K562 (cell line): ENCODE results near the gene TMEM222. TPM values are rescaled to one million over a fixed set of nuclear protein-coding genes. Genes with fewer than 3 reads are reported as not detected.

Experiments used
- BRD4 ChIP-seq: fragments of 200-600 bp; sonication (generic); IDR thresholded peaks from 2 replicates; pipeline ENCODE4 v1.6.1; 2017; ENCODE audit warnings: inconsistent platforms
- CHD2 ChIP-seq: IDR thresholded peaks from 2 replicates; pipeline ENCODE4 v1.6.1; 2011; ENCODE audit warnings: low read depth, low read length
- CREB1 ChIP-seq, 2 experiments: sonication (generic) in 1 of 2; formaldehyde crosslinking in 1 of 2; IDR thresholded peaks; 2 replicates each; pipeline versions ENCODE4 v1.6.1 to v1.8.0; 2012 to 2022; ENCODE audit warnings: inconsistent platforms in 1 of 2, mild to moderate bottlenecking in 1 of 2, missing genetic modification reagents in 1 of 2, moderate library complexity in 1 of 2
- HMGN3 ChIP-seq: IDR thresholded peaks from 2 replicates; pipeline ENCODE4 v1.6.1; 2011; ENCODE audit warnings: borderline replicate concordance, low read depth, mild to moderate bottlenecking, mixed read lengths, low read length; ENCODE audit not compliant: insufficient read length; ENCODE audit errors: extremely low read depth
- HNRNPL ChIP-seq: fragments of 200-400 bp; formaldehyde crosslinking; IDR thresholded peaks from 2 replicates; pipeline ENCODE4 v1.6.1; 2017; ENCODE audit warnings: low read depth, mild to moderate bottlenecking, low read length
- MCM2 ChIP-seq: fragments of 450-650 bp; IDR thresholded peaks from 2 replicates; pipeline ENCODE4 v1.6.1; 2017; ENCODE audit warnings: low read depth, mild to moderate bottlenecking
- MECOM ChIP-seq: fragments of 250-450 bp; sonication (Bioruptor Pico); IDR thresholded peaks from 2 replicates; pipeline ENCODE4 v1.8.0; 2022; ENCODE audit warnings: inconsistent platforms
- NR2C1 ChIP-seq, 2 experiments: fragments of 450-650 bp; IDR thresholded peaks; 2 replicates each; pipeline ENCODE4 v1.6.1; 2017; ENCODE audit warnings: mild to moderate bottlenecking in 2 of 2, antibody characterized with exemption in 1 of 2, inconsistent platforms in 1 of 2, missing compliant biosample characterization in 1 of 2, missing genetic modification characterization in 1 of 2
- RBFOX2 ChIP-seq: fragments of 200-400 bp; formaldehyde crosslinking; IDR thresholded peaks from 2 replicates; pipeline ENCODE4 v1.6.1; 2017; ENCODE audit warnings: low read depth, mild to moderate bottlenecking, low read length, moderate library complexity
- RFX7 ChIP-seq: fragments of 250-450 bp; sonication (Bioruptor Pico); IDR thresholded peaks from 2 replicates; pipeline ENCODE4 v1.5.1; 2021; ENCODE audit warnings: mild to moderate bottlenecking
- SAFB ChIP-seq: fragments of 200-400 bp; formaldehyde crosslinking; IDR thresholded peaks from 2 replicates; pipeline ENCODE4 v1.6.1; 2017; ENCODE audit warnings: low read depth, low read length, borderline replicate concordance
- TAL1 ChIP-seq: fragments of 450-650 bp; IDR thresholded peaks from 2 replicates; pipeline ENCODE4 v1.6.1; 2016; ENCODE audit warnings: mild to moderate bottlenecking
- ZC3H4 ChIP-seq: sonication (generic); formaldehyde crosslinking; IDR thresholded peaks from 2 replicates; pipeline ENCODE4 v1.9.0; 2021; ENCODE audit warnings: missing genetic modification reagents, borderline replicate concordance
- ZNF589 ChIP-seq: fragments of 200-800 bp; sonication (Bioruptor generic); IDR thresholded peaks from 2 replicates; pipeline ENCODE4 v1.6.1; 2016; ENCODE audit warnings: low read depth, missing genetic modification characterization, missing compliant biosample characterization
- polyA plus RNA-seq, 8 experiments: library from polyadenylated mRNA; depleted of rRNA in 4 of 8; stranded (reverse) in 5 of 8; unstranded in 3 of 8; fragments of >200 nt; fragmentation: Nextera tagmentation in 2 of 8; fragmentation: Illumina TruSeq in 1 of 8; extraction: Ambion mirVana in 2 of 8; extraction: Trizol in 1 of 8; gene quantifications; 2 replicates each; pipeline versions ENCODE4 v1.2.1 to v1.2.3, GENCODE V29; 2011 to 2014; ENCODE audit warnings: inconsistent platforms in 1 of 8, missing spikeins in 1 of 8
- total RNA-seq, 7 experiments: library from RNA; depleted of rRNA in 6 of 7; stranded (reverse); fragments of >200 nt in 6 of 7; fragmentation: Illumina TruSeq in 2 of 7; extraction: Trizol in 2 of 7; gene quantifications; 2 replicates each; pipeline versions ENCODE4 v1.2.1 to v1.2.3, GENCODE V29; 2011 to 2021; ENCODE audit warnings: low replicate concordance in 1 of 7
- TF ChIP-seq, protein P1 (sequence below): fragments of 450-650 bp; IDR thresholded peaks from 2 replicates; pipeline ENCODE4 v1.6.1; 2016
- TF ChIP-seq, protein P2 (sequence below): sonication (generic); formaldehyde crosslinking; IDR thresholded peaks from 2 replicates; pipeline ENCODE4 v1.8.1; 2023; ENCODE audit warnings: mild to moderate bottlenecking, missing genetic modification reagents
- TF ChIP-seq, protein P3 (sequence below), 2 experiments: fragments of 450-650 bp in 1 of 2; sonication (generic) in 1 of 2; formaldehyde crosslinking in 1 of 2; IDR thresholded peaks in 1 of 2; conservative IDR thresholded peaks in 1 of 2; 2 replicates each; pipeline versions ENCODE4 v1.6.1 to v1.8.1; 2016 to 2023; ENCODE audit warnings: mild to moderate bottlenecking in 2 of 2, moderate library complexity in 2 of 2, inconsistent platforms in 1 of 2, missing genetic modification reagents in 1 of 2
- TF ChIP-seq, protein P4 (sequence below): fragments of 250-450 bp; sonication (Bioruptor Pico); IDR thresholded peaks from 2 replicates; pipeline ENCODE4 v1.5.0; 2020; ENCODE audit warnings: mild to moderate bottlenecking
- TF ChIP-seq, protein P5 (sequence below): sonication (generic); formaldehyde crosslinking; IDR thresholded peaks from 2 replicates; pipeline ENCODE4 v1.8.1; 2023; ENCODE audit warnings: mild to moderate bottlenecking, missing genetic modification reagents

Gene TMEM222
- total and polyA plus RNA-seq, 9 of the 15 experiments (the other 6 are each of a cell fraction or from before 2014, with no cell fraction given): 6.9 to 48.0 (median 32.8) TPM

DNA sequence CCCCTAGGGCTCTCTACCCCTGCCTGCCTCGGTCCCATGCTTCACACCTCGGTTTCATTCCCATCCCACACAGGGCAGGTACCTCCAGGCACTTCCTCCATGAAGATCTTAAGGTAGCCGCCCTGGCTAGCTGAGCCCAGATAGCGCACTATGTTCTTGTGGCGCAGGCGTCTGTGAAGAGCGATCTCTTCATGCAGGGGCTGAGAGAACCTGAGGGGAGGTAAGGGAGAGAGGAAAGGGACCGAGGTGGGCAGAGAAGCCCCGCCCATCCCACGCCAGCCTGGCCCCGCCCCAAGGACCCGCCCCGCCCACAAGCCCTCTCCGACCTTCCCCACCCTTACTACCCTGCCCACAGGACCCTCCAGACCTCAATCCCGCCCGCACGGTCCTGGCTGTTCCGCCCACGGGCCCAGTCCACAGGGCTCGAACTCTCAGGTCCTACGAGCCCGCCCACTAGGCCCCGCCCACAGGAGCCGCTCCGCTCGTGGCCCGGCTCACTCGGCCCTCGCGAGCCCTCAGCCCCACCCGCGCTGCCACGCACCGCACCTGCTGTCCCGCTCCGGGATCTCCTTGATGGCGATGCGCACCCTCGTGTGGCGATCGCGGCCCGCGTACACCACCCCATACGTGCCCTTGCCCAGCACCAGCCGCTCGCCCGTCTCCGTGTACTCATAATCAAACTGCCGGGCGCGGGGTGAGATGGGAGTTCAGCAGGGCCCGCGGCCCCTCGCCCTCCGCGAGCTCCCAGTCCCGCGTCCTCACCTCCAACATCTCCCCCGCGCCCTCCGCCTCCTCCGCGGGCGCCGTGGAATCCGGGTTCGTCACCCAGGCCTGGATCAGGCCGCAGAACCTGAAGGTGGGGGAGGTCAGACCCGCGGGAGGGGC, 38.4 kb downstream of the TMEM222 start (continued):
- TF ChIP-seq, protein P1, sequence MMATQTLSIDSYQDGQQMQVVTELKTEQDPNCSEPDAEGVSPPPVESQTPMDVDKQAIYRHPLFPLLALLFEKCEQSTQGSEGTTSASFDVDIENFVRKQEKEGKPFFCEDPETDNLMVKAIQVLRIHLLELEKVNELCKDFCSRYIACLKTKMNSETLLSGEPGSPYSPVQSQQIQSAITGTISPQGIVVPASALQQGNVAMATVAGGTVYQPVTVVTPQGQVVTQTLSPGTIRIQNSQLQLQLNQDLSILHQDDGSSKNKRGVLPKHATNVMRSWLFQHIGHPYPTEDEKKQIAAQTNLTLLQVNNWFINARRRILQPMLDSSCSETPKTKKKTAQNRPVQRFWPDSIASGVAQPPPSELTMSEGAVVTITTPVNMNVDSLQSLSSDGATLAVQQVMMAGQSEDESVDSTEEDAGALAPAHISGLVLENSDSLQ: no peak
- peak; percentile 88 for TF ChIP-seq SAFB
- TF ChIP-seq BRD4: no peak
- TF ChIP-seq MECOM (CRISPR knock-in tag): no peak
- TF ChIP-seq, protein P2, sequence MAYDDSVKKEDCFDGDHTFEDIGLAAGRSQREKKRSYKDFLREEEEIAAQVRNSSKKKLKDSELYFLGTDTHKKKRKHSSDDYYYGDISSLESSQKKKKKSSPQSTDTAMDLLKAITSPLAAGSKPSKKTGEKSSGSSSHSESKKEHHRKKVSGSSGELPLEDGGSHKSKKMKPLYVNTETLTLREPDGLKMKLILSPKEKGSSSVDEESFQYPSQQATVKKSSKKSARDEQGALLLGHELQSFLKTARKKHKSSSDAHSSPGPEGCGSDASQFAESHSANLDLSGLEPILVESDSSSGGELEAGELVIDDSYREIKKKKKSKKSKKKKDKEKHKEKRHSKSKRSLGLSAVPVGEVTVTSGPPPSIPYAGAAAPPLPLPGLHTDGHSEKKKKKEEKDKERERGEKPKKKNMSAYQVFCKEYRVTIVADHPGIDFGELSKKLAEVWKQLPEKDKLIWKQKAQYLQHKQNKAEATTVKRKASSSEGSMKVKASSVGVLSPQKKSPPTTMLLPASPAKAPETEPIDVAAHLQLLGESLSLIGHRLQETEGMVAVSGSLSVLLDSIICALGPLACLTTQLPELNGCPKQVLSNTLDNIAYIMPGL: no peak
- no peak for TF ChIP-seq NR2C1 (IDR thresholded peaks at IDR 0.05)
- TF ChIP-seq NR2C1 (tag; IDR thresholded peaks at IDR 0.05): no peak
- no peak for TF ChIP-seq RBFOX2
- no peak for TF ChIP-seq TAL1
- no peak for TF ChIP-seq CREB1 (IDR thresholded peaks at IDR 0.05)
- no peak for TF ChIP-seq CREB1 (CRISPR knock-in tag; IDR thresholded peaks at IDR 0.05)
- peak; percentile 41 for TF ChIP-seq CHD2
- TF ChIP-seq RFX7: no peak
- TF ChIP-seq, protein P3, sequence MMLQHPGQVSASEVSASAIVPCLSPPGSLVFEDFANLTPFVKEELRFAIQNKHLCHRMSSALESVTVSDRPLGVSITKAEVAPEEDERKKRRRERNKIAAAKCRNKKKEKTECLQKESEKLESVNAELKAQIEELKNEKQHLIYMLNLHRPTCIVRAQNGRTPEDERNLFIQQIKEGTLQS (IDR thresholded peaks at IDR 0.05): no peak
- TF ChIP-seq, protein P3 (CRISPR knock-in tag; conservative IDR thresholded peaks at IDR 0.05): no peak
- TF ChIP-seq, protein P4, sequence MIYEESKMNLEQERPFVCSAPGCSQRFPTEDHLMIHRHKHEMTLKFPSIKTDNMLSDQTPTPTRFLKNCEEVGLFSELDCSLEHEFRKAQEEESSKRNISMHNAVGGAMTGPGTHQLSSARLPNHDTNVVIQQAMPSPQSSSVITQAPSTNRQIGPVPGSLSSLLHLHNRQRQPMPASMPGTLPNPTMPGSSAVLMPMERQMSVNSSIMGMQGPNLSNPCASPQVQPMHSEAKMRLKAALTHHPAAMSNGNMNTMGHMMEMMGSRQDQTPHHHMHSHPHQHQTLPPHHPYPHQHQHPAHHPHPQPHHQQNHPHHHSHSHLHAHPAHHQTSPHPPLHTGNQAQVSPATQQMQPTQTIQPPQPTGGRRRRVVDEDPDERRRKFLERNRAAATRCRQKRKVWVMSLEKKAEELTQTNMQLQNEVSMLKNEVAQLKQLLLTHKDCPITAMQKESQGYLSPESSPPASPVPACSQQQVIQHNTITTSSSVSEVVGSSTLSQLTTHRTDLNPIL (CRISPR knock-in tag): no peak
- TF ChIP-seq, protein P5, sequence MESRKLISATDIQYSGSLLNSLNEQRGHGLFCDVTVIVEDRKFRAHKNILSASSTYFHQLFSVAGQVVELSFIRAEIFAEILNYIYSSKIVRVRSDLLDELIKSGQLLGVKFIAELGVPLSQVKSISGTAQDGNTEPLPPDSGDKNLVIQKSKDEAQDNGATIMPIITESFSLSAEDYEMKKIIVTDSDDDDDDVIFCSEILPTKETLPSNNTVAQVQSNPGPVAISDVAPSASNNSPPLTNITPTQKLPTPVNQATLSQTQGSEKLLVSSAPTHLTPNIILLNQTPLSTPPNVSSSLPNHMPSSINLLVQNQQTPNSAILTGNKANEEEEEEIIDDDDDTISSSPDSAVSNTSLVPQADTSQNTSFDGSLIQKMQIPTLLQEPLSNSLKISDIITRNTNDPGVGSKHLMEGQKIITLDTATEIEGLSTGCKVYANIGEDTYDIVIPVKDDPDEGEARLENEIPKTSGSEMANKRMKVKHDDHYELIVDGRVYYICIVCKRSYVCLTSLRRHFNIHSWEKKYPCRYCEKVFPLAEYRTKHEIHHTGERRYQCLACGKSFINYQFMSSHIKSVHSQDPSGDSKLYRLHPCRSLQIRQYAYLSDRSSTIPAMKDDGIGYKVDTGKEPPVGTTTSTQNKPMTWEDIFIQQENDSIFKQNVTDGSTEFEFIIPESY: peak; percentile 71
- no peak for TF ChIP-seq ZNF589 (CRISPR knock-in tag)
- TF ChIP-seq MCM2: no peak
- TF ChIP-seq HNRNPL: peak; percentile 80
- TF ChIP-seq ZC3H4 (CRISPR knock-in tag): 0 out of 2 replicates have a peak, but pooled peaks have one; percentile 52
- TF ChIP-seq HMGN3: peak; percentile 53
